Activated effector memory CD4-positive, alpha-beta T cell treated with anti-CD3 and anti-CD28 coated beads, Interleukin-2, amount 50 U/mL, for 16 hours (primary cell): ENCODE results near the gene ENOX1.
A peak's percentile ranks its signal among the peaks of the same experiment; 100 is the strongest.
"Not testable (repeated sequence)": the region's sequence is repeated elsewhere in the genome, so short reads cannot be mapped to it uniquely, and the experiment has no call there.

Experiments used
- DNase-seq: peaks from one replicate; pipeline ENCODE4 v3.0.0-alpha.2; 2020

ENOX1 gene

DNA sequence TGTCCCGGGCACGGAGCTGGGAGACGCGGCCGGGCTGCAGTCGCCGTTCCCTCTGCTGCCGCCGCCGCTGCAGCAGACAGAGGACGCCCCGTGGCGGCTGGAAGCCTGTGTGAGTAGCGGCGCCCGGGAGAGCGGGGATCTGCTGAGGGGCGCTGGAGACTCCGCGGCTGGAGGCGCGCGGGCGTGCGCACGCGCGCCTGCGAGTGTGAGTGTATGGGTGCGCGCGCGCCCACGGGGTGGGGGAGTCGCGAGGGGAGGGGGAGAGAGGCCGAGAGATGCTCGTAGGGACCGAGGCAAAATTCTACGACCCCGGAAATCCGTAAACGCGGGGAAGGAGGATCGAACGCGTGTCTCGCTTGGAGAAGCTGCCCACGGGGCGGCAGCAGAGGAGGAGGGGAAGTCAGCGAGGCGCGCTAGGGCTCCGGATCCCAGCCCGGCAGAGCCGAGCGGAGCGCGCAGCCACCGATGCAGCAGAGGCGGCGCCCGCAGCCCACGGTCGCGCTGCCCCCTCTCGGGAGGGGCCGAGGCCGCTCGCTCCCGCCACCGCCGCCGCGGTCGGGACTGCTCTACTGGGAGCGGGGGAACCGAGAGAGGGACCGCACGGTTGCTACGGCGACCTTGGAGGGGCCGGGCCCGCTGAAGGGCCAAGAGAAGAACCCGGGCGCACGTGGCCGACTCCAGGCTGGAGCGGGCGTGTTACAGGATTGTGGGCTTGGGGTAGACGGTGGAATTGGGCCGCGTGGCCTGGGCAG lies at the start of gene ENOX1:
TSS of gene ENOX1 (minus strand) at position 207 of the 752 bp plus-strand sequence.
- DNase-seq = peak; percentile 70

DNA sequence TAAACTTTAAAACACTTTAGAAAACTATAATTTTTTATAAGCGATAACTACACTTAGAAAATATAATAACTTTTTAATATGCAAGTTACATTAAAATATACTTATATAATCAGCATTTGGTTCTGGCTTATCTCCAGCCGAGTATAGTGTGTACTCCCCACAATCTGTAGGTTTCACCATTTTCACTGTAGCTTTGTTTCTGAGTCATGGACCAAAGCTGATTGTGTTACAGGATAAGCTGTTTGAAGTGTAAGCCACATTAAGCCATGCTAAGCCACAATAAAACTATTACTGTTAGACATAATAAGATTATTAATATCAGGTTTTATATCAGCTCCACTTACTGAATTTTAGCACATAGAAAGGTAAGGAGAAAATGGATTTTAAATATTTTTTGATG lies 48.9 kb upstream of the ENOX1 start:
- no peak for DNase-seq

DNA sequence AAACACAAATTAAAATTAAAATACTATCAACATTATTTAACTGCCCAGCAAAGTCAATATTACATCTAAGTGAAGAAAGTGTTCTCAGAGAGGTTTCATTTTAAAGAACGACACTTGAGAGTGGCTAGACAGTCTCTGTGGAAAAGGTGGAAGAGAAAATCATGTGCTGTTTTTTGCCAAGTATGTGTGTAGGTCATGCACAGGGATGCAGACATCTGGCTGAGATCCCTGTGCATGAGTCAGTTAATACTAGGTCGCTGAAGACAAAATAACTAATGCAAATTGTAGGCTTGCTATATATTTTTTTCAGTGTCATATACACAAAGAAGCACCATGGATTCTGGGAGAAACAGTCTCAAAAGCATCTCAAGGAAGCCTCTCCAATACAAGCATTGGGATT lies 44.3 kb upstream of the ENOX1 start:
- DNase-seq = no peak

DNA sequence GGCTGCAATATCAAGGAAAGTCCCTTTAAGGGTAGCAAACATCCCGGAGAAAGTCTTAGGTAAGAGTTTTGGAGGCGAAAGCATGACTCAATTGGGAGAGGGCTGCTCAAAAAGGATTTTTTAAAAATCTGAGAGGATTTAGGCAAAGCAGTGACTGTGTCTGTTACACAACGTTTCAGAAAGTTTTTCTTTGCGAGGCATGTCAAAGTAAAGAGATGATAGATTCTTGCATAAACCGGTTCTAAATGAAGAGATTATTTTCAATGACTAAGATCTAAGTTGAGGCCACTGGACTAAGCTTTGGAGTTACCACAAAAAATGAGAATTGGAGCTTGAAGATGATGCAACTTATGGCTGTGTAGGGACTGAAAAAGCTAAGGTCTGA lies 43.7 kb upstream of the ENOX1 start:
- DNase-seq = no peak

DNA sequence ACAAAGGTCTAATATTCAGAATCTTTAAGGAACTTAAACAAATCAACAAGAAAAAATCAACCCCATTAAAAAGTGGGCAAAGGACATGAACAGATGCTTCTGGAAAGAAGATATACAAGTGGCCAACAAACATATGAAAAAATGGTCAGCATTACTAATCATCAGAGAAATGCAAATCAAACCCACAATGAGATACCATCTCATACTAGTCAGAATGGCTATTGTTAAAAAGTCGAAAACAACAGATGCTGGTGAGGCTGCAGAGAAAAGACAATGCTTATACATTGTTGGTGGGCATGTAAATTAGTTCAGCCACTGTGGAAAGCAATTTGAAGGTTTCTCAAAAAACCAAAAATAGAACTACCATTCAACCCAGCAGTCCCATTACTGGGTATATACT lies 37.9 kb upstream of the ENOX1 start:
- DNase-seq = not testable (repeated sequence)

DNA sequence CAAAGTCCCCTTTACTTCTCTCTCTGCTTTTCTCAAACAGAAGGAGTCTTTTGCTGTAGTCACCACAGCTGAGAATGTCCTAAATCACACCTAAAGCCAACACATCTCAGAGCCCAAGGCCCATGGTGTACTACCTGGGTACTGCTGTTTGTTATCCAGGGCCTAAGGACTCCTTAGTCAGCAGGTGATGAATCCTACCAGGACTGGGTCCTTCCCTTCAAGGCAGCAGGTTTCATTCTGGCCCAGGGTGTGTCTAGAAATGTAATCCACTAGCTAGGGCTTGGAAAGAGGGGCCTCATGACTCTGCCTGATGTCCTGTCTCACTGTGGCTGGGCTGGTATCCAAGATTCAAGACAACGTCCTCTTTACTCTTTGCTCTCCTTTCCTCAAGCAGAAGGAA lies 36.2 kb upstream of the ENOX1 start:
- DNase-seq = no peak

DNA sequence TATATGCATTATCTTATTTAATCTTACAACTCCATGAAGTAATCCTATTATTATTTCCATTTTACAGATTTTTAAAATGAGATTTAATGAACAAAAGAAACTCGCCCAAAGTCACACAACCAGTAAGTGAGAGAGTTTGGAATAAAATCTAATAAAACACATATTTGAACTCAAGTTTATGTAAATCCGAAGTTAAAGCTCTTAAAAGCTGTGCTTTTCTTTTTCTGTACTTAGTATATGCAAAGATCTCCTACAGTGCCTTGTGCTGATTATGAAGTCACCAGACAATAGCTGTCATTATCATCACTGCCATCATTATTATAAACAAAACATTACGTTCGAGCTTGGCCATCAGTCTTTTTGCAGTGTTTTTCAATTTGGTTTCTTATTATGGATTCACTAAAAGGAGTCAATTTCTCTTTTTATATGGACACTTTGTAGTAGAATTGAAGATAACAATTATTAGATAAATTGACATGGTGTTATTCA lies 29.7 kb upstream of the ENOX1 start:
- no peak for DNase-seq

DNA sequence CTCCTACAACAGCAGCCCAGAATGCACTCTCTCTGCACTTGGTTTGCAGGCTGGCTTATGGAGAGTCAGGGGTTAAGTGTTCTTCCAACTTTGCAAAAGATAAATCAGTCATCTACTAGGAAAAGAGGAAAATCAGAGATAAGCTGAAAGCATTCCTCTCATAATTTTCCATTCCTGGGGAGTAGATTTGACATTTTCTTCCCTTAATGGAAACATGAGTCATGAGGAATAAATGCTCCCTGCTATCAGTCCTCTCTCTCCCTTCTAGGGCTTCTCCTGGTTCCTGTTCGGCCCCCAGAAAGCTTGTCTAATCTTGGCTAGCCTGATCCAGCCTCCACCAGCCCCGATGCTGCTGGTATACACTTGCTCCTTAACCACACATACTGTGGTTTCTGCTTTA lies 28.4 kb upstream of the ENOX1 start:
- no peak for DNase-seq

DNA sequence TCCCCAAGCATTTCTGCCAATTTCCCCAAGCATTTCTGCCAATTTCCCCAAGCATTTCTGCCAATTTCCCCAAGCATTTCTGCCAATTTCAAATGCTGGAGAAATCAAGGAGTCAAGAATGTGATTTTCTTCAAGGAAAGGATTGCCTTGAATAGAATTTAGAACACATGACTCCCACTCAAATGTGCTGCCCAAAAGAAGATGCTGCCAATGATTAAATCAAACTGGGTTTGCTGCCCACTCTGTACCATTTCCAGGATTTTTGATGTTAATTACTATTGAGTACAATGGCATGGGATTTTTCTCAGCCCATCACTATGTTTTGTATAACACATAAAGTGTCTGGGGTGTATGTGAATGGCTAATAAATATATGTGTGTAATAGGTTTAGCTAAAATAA lies 21.9 kb upstream of the ENOX1 start:
- DNase-seq = no peak

DNA sequence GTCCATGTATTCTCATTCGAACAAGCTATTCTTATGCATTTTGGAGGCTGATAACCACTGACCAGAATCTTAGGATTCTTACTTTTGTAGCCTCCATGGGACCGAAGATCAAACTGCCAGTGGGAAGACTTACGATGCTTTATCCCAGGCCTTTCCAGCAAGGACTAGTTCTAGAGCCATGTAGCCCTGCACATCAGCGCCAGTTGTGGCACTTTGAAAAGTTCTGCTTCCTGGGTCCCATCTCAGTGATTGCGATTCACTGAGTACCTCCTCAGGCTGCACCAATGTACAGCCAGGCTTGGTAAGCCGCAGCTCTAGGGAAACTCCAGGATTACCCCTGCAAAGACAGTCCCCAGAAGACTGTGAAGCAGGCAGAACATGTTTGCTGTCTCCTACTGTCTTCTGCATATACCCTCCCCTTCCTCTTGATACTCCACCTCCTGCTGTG lies 18.9 kb upstream of the ENOX1 start:
- no peak for DNase-seq

DNA sequence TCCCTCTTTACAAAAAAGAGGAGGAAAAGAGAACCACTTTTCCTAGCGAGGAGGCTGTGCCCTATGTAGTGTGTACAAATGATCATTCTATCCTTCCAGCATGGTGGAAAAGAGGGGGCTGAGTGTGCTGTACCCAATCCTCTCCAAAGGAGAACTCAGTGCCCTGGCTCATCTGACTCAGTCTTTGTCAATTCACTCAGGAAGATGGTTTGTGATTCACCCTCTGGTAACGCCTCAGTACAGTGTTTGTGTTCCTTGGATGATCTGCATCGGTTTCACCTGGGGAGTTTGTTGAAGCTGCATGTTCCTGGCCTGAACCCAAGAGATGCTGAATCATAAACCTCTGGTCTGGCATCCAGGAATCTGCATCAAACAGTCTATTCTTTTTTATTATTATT lies 18.3 kb upstream of the ENOX1 start:
- no peak for DNase-seq

DNA sequence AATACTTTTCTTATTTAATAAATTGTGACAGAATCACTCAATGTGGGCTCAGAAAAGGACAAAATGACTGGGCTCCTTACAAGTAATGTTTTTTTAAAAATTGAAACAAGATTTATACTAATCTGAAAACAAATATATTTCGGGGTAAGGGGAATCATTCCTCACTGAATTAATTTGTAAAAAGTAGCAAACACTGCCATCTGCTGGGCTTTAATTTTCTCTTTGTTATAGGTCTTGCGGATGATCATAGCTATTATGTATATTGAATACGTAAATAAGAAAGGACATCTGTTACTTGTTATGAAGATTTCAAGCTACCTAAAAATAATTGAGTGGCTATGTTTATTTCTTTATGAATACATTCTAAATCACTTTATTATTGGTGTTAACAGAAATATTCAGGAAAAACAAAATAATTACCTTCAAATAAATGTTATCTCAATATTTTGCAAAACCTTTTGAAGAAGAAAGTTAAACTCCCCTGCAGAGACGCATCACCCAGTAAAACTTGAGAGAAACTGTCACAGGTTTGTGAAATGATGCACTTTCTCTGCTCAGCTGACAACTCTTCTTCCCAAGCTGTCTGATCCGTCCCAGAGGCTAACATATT lies 17.8 kb upstream of the ENOX1 start:
- DNase-seq = no peak

DNA sequence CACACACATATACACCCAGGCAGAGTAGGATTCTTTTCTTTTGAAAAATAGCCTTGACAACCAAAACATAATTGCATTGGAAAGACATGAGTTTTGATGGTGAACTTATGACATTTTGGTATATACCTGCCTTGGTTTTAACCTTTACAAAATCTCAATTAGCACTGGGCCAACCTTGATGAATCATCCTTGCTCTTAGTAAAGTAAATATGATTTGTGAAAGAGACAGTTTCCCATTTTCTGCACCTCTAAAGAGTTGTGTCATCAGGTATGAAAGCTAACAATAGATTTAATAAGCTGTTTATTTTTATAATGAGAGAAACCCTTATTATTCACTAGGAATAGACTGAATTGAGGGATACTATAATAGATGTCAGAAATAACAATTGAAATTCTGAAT lies 15.7 kb upstream of the ENOX1 start:
- DNase-seq = no peak

DNA sequence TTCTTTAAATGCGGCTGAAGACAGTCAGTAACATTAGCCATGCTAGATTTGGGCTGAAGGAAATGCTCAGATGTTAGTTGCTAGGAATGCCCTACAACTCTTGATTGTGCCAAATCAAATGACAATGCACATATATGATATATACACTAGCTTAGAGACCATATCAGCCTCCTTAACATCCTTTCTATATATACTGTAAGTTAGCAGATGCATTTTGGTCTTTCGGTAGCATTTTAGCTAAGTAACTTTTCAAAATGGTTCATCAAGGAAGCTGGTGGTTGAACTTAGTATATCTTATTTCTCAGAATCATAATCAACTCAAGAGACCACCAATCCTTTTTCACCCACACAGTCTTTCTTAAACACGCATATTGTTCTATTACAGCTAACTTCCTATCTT lies 14.1 kb upstream of the ENOX1 start:
- DNase-seq = no peak

DNA sequence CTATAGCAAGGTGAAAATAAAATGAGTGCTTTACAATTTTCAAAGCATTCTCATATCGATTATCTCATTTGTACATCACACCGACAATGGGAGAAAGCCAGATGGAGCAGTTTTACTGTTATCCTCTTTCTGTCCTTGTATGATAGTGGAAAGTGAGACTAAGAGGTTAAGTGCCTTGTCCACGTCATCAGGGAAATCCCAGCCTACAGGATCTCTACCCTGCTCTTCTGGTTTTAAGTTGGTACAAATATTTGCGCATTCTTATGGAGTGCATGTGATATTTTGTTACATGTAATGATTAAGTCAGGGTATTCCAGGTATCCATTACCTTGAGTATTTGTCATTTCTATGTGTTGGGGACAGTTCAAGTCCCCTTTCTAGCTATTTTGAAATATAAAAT lies 12.4 kb upstream of the ENOX1 start:
- no peak for DNase-seq

DNA sequence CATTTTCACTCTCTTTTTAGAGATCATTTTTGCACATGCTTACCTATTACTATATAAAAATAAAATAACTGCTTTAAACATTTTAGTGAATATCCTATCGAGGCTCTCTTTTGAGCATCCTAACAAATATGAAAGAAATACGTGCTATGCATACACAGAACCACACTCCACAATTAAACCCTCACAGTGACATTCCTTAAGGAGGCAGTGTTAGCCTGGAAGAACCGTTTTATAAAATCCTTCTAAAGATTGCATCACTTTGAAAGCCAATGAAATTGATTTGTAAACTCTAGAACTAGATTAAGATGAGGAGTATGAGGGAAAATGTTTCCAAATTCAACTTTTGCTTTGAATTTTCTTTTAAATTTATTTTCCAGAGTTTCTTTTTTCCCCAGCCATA lies 11.1 kb upstream of the ENOX1 start:
- DNase-seq = no peak

DNA sequence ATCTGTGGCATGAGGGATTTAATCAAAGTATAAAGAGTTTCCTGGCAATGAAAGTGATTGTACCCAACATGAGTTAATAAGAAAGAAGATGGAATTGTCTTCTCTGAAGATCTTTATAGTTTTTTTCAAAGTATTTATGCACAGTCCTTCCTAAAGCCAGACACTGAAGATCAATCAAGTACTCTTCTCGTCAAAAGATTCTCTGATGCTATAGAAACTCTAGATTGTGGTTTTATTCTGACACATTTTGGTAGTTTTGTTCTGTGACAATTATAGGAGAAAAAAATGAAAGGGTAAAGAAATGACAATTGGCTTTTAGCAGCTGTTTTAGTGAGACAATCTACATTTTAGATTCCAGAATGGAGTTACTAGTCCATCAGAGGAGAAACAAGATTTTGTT lies 10.4 kb upstream of the ENOX1 start:
- no peak for DNase-seq

DNA sequence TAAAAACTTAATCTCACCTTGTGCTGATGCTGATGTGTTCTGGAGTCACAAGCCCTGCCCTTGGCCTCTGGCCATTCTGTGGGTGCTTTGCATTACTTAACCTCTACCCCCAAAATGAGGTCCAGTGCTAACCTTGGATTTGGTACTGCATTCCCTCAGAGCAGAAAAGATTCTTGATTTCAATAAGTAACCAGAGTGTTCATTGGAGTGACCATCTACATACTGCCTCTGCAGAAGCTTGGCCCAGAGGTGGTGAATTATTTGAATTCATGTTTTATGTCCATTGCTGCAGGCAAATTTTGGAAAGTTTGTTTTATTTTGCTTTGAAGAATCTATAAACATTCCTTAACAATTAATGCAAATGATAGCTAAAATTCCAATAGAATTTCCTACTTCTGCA lies 7.6 kb upstream of the ENOX1 start:
- no peak for DNase-seq

DNA sequence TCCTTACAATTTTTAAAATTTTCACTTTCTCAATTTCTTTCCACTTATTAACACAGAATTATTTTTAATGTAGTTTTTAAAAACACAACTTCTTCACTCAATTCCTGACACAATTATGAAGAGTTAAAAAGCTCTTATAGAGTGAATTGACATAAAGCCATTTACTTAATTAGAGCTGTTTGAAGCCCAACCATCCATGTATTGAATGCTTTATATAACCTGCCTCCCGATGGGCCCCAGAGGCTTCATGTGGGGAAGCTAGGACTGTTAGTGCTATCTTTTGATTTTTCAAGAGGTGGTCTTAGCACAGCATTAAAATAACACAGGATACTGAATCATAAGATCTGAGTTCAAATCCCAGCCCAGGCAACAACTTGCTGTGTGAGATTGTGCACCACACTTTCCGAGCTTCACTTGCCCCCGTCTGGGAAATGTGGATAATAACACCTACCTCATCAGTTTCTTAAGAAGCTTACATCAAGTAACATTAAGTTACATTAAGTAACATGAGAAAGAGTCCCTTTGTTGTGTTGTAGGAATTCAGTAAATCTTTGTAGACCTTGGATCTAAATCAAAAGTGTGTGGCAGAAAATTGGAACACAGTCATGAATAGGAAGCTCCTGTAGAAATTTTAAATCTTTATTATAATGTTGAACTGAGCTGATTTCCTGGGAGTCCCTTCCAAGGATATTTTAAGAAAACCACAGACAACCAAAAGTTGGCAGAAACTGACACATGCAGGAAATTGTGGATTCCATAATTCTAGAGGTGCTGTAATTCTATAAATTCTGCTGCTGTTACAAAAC lies 5.5 kb upstream of the ENOX1 start:
- no peak for DNase-seq

DNA sequence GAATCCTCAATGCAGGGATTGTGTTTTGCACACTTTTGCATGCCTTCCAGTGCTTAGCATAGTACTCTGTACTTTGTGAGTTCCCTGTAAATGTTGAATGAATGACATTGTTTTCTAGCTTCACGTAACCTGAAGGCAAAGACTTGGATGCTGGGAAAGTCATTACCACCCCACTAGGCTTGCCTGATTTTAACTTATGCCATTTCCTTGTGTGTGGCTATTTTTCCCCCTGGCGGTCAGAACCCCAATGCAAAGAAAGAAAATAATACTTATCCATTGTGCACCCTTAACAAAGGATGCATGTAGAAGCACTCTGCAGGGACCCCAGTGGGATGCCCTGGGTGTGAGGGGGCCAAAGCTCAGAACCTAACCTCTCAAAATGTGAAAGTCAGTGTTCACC lies 1.2 kb upstream of the ENOX1 start:
- DNase-seq = no peak

DNA sequence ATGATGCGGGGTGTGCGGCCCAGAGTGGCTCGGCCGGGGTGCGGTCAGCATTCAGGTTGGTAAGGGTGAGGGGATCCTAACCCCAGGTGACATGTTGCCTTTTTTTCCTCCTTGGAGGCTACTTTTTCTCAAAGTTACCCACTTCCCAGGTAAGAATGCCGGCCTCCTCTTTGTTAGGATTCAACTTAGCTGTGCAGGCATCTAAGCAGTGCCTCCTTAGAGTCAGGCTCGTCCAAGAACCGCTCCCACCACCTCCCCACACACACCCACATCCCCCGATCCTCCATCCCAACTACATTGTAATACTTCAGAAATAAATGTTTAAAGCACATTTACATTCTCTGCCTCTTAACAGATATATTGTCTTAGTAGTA lies 733 bp upstream of the ENOX1 start:
- no peak for DNase-seq

DNA sequence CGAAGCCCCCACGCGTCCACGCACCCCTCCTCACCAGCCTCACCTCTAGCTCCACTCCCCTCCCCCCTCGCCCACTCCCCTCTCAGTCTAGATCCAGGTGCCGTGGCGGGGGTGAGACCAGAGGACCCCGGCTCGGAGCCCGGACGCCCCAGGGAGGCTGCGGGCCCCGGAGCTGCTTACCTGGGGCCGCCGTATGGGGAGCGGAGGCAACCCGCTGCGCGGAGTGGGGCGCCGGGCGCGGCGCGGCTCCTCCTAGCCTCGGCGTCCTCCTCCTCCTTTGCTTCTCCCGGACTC lies 353 bp downstream of the ENOX1 start:
- no peak for DNase-seq

DNA sequence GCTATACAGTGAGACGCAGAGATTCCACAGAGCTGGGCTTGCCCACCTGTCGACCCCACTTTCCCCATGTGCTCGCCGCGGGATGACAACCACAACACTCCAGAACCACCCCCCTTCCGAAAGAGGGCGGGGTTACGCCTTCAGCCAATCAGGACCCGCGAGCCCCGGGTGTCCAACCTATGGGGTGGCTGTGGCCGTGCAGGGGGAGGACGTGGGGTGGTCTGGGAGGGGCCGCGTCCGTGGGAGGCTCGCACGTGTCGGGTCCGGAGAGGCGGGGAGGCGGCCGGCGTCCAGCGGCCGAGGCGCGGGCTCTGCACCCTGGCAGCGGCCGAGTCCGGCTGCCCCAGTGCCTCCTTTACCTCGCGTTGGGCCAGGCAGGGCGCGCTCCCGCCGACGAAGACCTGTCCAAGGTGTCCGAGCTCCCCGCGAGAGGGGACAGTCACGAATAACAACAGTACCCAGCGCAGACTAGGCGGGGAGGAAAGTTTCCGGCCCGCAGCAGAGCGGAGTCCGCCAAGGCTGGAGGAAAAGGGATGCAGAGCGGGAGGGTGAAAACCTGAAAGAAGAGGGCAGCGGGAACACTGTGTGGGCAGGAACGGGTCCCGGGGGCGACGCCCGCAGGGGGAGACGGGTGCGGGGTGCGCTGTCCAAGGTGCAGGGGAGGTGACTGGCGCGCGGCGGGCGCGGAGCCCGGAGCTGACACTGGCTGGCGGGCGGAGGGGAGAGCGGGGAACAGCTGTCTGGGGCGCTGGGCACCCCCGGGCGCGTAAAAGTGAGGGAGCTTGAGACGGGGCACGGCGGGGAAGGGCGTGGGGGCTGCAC lies 911 bp downstream of the ENOX1 start:
- peak; percentile 67 for DNase-seq
